HEK293 (cell line): ENCODE data around the gene ADAMTS20.

Source experiments
- CTCF ChIA-PET: fragments of 350-600 bp; formaldehyde crosslinking; extraction: SDS; loops from one replicate; lab custom pipeline; 2021; ENCODE audit warnings: antibody characterized with exemption; lab: Yijun Ruan, JAX
- POLR2A ChIA-PET: fragments of 300-600 bp; formaldehyde crosslinking; extraction: SDS; loops from one replicate; lab custom pipeline; 2020; ENCODE audit warnings: antibody characterized with exemption, inconsistent platforms; lab: Yijun Ruan, JAX
- H3K27ac ChIP-seq: fragments of 200-500 bp; sonication (Bioruptor generic); 2 replicates; pipeline ENCODE4 v1.5.1; 2014; ENCODE audit warnings: low read depth, low read length, control low read depth, inconsistent platforms; ENCODE audit errors: extremely low read depth
- H3K36me3 ChIP-seq, 2 experiments: fragments of 200-500 bp in 1 of 2; sonication (Bioruptor generic) in 1 of 2; 1 replicate in 1 of 2; 2 replicates in 1 of 2; pipeline ENCODE4 v1.5.1; 2014 to 2017; ENCODE audit warnings: inconsistent platforms in 2 of 2, low read length in 2 of 2; ENCODE audit not compliant: control insufficient read depth in 2 of 2, insufficient read depth in 1 of 2
- H3K4me1 ChIP-seq: fragments of 200-500 bp; sonication (Bioruptor generic); 2 replicates; pipeline ENCODE4 v1.5.1; 2014; ENCODE audit warnings: mild to moderate bottlenecking, low read length, inconsistent platforms; ENCODE audit not compliant: control insufficient read depth, insufficient read depth
- H3K4me3 ChIP-seq: 2 replicates; pipeline ENCODE4 v1.5.1; 2011; ENCODE audit warnings: low read depth, mild to moderate bottlenecking, control low read depth, low read length, moderate library complexity
- H3K9me3 ChIP-seq: fragments of 200-500 bp; sonication (Bioruptor generic); 2 replicates; pipeline ENCODE4 v1.5.1; 2014; ENCODE audit warnings: low read depth, low read length, inconsistent platforms; ENCODE audit not compliant: control insufficient read depth, insufficient read depth
- GLI2 ChIP-seq: fragments of 450-650 bp; formaldehyde crosslinking; IDR thresholded peaks from 2 replicates; pipeline ENCODE4; 2017; ENCODE audit warnings: missing biosample characterization, missing genetic modification characterization, low read depth, borderline replicate concordance
- IKZF3 ChIP-seq: fragments of 450-650 bp; IDR thresholded peaks from 2 replicates; pipeline ENCODE4 v1.5.0; 2018; ENCODE audit warnings: missing biosample characterization, mild to moderate bottlenecking, missing genetic modification characterization, moderate library complexity
- PRDM1 ChIP-seq: fragments of 450-650 bp; formaldehyde crosslinking; IDR thresholded peaks from 2 replicates; pipeline ENCODE4; 2016; ENCODE audit warnings: missing biosample characterization, missing genetic modification characterization
- SCRT2 ChIP-seq: fragments of 450-650 bp; formaldehyde crosslinking; IDR thresholded peaks from 2 replicates; pipeline ENCODE4 v1.5.1; 2016; ENCODE audit warnings: missing biosample characterization, missing genetic modification characterization
- SP3 ChIP-seq: fragments of 450-650 bp; formaldehyde crosslinking; IDR thresholded peaks from 2 replicates; pipeline ENCODE4 v1.5.1; 2016; ENCODE audit warnings: missing biosample characterization, missing genetic modification characterization
- ZBTB20 ChIP-seq: fragments of 450-650 bp; formaldehyde crosslinking; IDR thresholded peaks from 2 replicates; pipeline ENCODE4 v1.5.1; 2016; ENCODE audit warnings: missing biosample characterization, missing genetic modification characterization
- ZNF138 ChIP-seq: fragments of 450-650 bp; formaldehyde crosslinking; IDR thresholded peaks from 2 replicates; pipeline ENCODE4 v1.5.1; 2016; ENCODE audit warnings: missing biosample characterization, missing genetic modification characterization, borderline replicate concordance
- ZNF174 ChIP-seq: fragments of 450-650 bp; formaldehyde crosslinking; IDR thresholded peaks from 2 replicates; pipeline ENCODE4 v1.5.0; 2017; ENCODE audit warnings: missing biosample characterization, mild to moderate bottlenecking, missing genetic modification characterization
- ZNF202 ChIP-seq: fragments of 450-650 bp; formaldehyde crosslinking; IDR thresholded peaks from 2 replicates; pipeline ENCODE4 v1.5.1; 2016; ENCODE audit warnings: missing biosample characterization, missing genetic modification characterization, borderline replicate concordance
- ZNF239 ChIP-seq: fragments of 450-650 bp; formaldehyde crosslinking; IDR thresholded peaks from 2 replicates; pipeline ENCODE4 v1.5.1; 2016; ENCODE audit warnings: missing biosample characterization, missing genetic modification characterization
- ZNF558 ChIP-seq: fragments of 450-650 bp; formaldehyde crosslinking; IDR thresholded peaks from 2 replicates; pipeline ENCODE4 v1.5.1; 2016; ENCODE audit warnings: missing biosample characterization, missing genetic modification characterization
- ZNF621 ChIP-seq: fragments of 450-650 bp; formaldehyde crosslinking; IDR thresholded peaks from 2 replicates; pipeline ENCODE4 v1.5.1; 2017; ENCODE audit warnings: missing biosample characterization, missing genetic modification characterization
- ZNF629 ChIP-seq: fragments of 450-650 bp; formaldehyde crosslinking; IDR thresholded peaks from 2 replicates; pipeline ENCODE4 v1.5.1; 2017; ENCODE audit warnings: missing biosample characterization, missing genetic modification characterization
- ZNF654 ChIP-seq: fragments of 450-650 bp; formaldehyde crosslinking; IDR thresholded peaks from 2 replicates; pipeline ENCODE4 v1.5.1; 2016; ENCODE audit warnings: low read depth, missing biosample characterization, missing genetic modification characterization
- ZNF792 ChIP-seq: fragments of 450-650 bp; formaldehyde crosslinking; IDR thresholded peaks from 2 replicates; pipeline ENCODE4 v1.5.1; 2016; ENCODE audit warnings: missing biosample characterization, missing genetic modification characterization
- TF ChIP-seq, protein P1 (sequence below): fragments of 450-650 bp; IDR thresholded peaks from 2 replicates; pipeline ENCODE4 v1.5.1; 2018; ENCODE audit warnings: missing biosample characterization, mild to moderate bottlenecking, missing genetic modification characterization
- TF ChIP-seq, protein P2 (sequence below): fragments of 450-650 bp; formaldehyde crosslinking; IDR thresholded peaks from 2 replicates; pipeline ENCODE4 v1.5.0; 2017; ENCODE audit warnings: missing biosample characterization, missing genetic modification characterization, borderline replicate concordance
- TF ChIP-seq, protein P3 (sequence below): fragments of 450-650 bp; formaldehyde crosslinking; conservative IDR thresholded peaks from 2 replicates; pipeline ENCODE4 v1.5.1; 2016; ENCODE audit warnings: low read depth, missing biosample characterization, missing genetic modification characterization

Gene ADAMTS20

DNA sequence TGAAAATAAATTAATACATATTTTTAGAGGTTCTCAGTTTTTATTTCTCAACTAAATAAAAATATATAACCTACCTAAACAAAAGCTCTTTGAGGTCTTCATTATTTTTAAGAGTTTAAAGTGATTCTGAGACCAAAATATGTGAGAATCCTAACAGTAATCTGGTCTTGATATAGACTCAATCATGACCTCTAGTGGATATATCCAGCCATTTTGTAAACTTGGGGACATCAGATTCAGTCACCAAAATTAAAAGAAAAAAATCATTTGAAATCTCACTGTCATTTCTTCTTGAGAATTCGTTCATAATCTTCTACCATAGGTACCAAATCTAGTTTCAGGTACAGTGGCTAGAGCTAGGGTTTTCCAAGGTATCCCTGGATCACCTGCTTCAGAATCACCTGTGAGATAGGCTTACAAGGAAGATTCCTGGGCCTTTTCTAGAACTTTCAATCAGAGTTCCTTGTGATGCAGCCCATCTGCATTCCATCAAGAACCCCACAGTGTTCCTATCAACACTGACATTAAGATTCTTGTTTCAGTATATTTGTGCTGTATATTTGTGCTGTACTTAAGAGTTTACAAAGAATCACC, 214.9 kb downstream of the ADAMTS20 start:
- no peaks in the 10 kb centered on the region for H3K36me3 ChIP-seq
- TF ChIP-seq, protein P1, sequence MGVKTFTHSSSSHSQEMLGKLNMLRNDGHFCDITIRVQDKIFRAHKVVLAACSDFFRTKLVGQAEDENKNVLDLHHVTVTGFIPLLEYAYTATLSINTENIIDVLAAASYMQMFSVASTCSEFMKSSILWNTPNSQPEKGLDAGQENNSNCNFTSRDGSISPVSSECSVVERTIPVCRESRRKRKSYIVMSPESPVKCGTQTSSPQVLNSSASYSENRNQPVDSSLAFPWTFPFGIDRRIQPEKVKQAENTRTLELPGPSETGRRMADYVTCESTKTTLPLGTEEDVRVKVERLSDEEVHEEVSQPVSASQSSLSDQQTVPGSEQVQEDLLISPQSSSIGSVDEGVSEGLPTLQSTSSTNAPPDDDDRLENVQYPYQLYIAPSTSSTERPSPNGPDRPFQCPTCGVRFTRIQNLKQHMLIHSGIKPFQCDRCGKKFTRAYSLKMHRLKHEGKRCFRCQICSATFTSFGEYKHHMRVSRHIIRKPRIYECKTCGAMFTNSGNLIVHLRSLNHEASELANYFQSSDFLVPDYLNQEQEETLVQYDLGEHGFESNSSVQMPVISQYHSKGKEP, result no peak
- no peak for TF ChIP-seq ZNF138 (tag by site-specific recombination)
- TF ChIP-seq ZNF654 (tag by site-specific recombination), result peak; percentile 64
- H3K9me3 ChIP-seq, result no peaks in the 10 kb centered on the region
- ChIA-PET POLR2A (no interaction called here), CTCF (interaction anchor here (0.5 to 3.8 kb wide), 24 partner anchors 11 to 1615 kb away, joined by 3 to 12 read pairs (median 3); no protein-coding TSS in a partner anchor)
- H3K4me1 ChIP-seq, result peaks cover 15% of the 10 kb centered on the region
- H3K27ac ChIP-seq, result no peak overlapping the region
- no peak overlapping the region for H3K4me3 ChIP-seq

GRCh38 chr12:43333644-43334043, 218.4 kb downstream of the ADAMTS20 start:
- Histone ChIP-seq H3K9me3 (no peaks in the 10 kb centered on the region), H3K4me3 (no peak overlapping the region), H3K36me3 (no peaks in the 10 kb centered on the region), H3K4me1 (peaks cover 14% of the 10 kb centered on the region), H3K27ac (no peak overlapping the region)
- POLR2A ChIA-PET, result no interaction called here
- TF ChIP-seq ZNF792 (tag by site-specific recombination), result no peak
- TF ChIP-seq SP3 (tag by site-specific recombination), result no peak
- no peak for TF ChIP-seq ZNF558 (tag by site-specific recombination)
- TF ChIP-seq, protein P2, sequence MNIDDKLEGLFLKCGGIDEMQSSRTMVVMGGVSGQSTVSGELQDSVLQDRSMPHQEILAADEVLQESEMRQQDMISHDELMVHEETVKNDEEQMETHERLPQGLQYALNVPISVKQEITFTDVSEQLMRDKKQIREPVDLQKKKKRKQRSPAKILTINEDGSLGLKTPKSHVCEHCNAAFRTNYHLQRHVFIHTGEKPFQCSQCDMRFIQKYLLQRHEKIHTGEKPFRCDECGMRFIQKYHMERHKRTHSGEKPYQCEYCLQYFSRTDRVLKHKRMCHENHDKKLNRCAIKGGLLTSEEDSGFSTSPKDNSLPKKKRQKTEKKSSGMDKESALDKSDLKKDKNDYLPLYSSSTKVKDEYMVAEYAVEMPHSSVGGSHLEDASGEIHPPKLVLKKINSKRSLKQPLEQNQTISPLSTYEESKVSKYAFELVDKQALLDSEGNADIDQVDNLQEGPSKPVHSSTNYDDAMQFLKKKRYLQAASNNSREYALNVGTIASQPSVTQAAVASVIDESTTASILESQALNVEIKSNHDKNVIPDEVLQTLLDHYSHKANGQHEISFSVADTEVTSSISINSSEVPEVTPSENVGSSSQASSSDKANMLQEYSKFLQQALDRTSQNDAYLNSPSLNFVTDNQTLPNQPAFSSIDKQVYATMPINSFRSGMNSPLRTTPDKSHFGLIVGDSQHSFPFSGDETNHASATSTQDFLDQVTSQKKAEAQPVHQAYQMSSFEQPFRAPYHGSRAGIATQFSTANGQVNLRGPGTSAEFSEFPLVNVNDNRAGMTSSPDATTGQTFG, result no peak
- no peak for TF ChIP-seq ZNF202 (tag by site-specific recombination)
- TF ChIP-seq, protein P3, sequence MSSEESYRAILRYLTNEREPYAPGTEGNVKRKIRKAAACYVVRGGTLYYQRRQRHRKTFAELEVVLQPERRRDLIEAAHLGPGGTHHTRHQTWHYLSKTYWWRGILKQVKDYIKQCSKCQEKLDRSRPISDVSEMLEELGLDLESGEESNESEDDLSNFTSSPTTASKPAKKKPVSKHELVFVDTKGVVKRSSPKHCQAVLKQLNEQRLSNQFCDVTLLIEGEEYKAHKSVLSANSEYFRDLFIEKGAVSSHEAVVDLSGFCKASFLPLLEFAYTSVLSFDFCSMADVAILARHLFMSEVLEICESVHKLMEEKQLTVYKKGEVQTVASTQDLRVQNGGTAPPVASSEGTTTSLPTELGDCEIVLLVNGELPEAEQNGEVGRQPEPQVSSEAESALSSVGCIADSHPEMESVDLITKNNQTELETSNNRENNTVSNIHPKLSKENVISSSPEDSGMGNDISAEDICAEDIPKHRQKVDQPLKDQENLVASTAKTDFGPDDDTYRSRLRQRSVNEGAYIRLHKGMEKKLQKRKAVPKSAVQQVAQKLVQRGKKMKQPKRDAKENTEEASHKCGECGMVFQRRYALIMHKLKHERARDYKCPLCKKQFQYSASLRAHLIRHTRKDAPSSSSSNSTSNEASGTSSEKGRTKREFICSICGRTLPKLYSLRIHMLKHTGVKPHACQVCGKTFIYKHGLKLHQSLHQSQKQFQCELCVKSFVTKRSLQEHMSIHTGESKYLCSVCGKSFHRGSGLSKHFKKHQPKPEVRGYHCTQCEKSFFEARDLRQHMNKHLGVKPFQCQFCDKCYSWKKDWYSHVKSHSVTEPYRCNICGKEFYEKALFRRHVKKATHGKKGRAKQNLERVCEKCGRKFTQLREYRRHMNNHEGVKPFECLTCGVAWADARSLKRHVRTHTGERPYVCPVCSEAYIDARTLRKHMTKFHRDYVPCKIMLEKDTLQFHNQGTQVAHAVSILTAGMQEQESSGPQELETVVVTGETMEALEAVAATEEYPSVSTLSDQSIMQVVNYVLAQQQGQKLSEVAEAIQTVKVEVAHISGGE (tag by site-specific recombination), result peak; percentile 78
- TF ChIP-seq PRDM1 (tag by site-specific recombination), result no peak
- TF ChIP-seq ZNF174, result no peak
- CTCF ChIA-PET, result interaction anchor here (0.5 to 0.8 kb wide), 2 partner anchors 42 to 719 kb away, joined by 3 to 5 read pairs; no protein-coding TSS in a partner anchor

- no peak overlapping the region for H3K4me3 ChIP-seq
- ChIA-PET CTCF (interaction anchor here (0.5 to 0.8 kb wide), 3 partner anchors 41 to 718 kb away, joined by 3 to 5 read pairs (median 4); no protein-coding TSS in a partner anchor), POLR2A (no interaction called here)
- no peaks in the 10 kb centered on the region for H3K36me3 ChIP-seq
- H3K9me3 ChIP-seq, result no peaks in the 10 kb centered on the region
- no peak for TF ChIP-seq IKZF3 (tag by site-specific recombination)
- no peak for TF ChIP-seq SCRT2 (tag by site-specific recombination)
- no peak for TF ChIP-seq ZNF239 (tag by site-specific recombination)
- peak; percentile 44; the same call in 1 of the 2 replicates for TF ChIP-seq ZBTB20
- no peak for TF ChIP-seq ZNF621 (tag by site-specific recombination)
- TF ChIP-seq GLI2, result no peak
- no peak for TF ChIP-seq ZNF629
- peaks cover 8% of the 10 kb centered on the region for H3K4me1 ChIP-seq
- no peak overlapping the region for H3K27ac ChIP-seq
Measured at GRCh38 chr12:43332977-43333640, 218.9 kb downstream of the ADAMTS20 start.
